Gastroesophageal sphincter (tissue), 3 donors: Measurements from ENCODE around the gene SLC4A11.

ENCODE experiments used
- EP300 ChIP-seq: sonication (generic); formaldehyde crosslinking; IDR thresholded peaks from one replicate; pipeline ENCODE4 v1.6.1; 2017; ENCODE audit warnings: antibody characterized with exemption, mild to moderate bottlenecking
- POLR2A ChIP-seq, 2 donors: fragments of 450-650 bp; IDR thresholded peaks; one replicate each; pipeline ENCODE4 v1.6.1; 2017; ENCODE audit warnings: antibody characterized with exemption in 2 of 2, mild to moderate bottlenecking in 2 of 2, moderate library complexity in 1 of 2
- POLR2AphosphoS5 ChIP-seq: sonication (generic); formaldehyde crosslinking; IDR thresholded peaks from one replicate; pipeline ENCODE4 v1.6.1; 2017; ENCODE audit warnings: antibody characterized with exemption
- TF ChIP-seq, protein P1 (sequence below), 4 experiments: fragments of 200-600 bp in 2 of 4; fragments of 450-650 bp in 2 of 4; sonication (generic) in 1 of 4; IDR thresholded peaks; one replicate each; pipeline ENCODE4 v1.5.1; 2017 to 2019; ENCODE audit warnings: antibody characterized with exemption in 4 of 4, mild to moderate bottlenecking in 2 of 4, moderate library complexity in 2 of 4

DNA sequence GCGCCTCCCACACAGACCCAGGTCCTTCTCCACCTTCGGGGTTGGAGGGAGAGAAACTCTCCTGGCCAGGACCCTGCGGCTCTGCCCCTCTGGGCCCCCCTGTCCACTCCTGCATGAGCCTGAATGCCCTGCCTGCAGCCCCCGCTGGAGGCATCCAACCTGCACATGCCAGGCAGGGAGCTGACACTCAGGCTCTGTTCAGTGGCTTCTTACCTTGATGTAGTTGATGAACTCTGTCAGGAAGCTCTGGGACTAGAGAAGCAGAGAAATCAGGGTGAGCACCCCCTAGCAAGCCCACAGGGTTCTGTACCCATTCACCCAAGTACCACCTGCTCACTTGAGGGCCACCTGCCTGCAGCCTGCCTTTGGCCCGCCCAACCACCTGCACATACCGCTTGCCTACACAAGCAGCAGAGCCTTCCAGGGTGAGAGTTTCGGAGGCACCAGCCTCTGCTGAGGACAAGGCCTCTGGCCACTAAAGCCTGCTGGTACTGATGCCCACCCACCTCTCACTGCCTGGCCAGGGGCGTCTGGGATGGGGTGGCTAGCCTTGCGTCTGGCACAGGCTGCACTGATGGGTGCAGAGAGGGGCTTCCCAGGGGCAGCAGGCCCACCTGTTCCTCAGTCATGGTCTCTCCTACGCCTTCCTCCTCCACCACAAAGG is 44.2 kb downstream of the SLC4A11 start:
- TF ChIP-seq POLR2A (IDR thresholded peaks at IDR 0.05): no peak
- TF ChIP-seq, protein P1, sequence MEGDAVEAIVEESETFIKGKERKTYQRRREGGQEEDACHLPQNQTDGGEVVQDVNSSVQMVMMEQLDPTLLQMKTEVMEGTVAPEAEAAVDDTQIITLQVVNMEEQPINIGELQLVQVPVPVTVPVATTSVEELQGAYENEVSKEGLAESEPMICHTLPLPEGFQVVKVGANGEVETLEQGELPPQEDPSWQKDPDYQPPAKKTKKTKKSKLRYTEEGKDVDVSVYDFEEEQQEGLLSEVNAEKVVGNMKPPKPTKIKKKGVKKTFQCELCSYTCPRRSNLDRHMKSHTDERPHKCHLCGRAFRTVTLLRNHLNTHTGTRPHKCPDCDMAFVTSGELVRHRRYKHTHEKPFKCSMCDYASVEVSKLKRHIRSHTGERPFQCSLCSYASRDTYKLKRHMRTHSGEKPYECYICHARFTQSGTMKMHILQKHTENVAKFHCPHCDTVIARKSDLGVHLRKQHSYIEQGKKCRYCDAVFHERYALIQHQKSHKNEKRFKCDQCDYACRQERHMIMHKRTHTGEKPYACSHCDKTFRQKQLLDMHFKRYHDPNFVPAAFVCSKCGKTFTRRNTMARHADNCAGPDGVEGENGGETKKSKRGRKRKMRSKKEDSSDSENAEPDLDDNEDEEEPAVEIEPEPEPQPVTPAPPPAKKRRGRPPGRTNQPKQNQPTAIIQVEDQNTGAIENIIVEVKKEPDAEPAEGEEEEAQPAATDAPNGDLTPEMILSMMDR (IDR thresholded peaks at IDR 0.05): no peak
- no peak for TF ChIP-seq POLR2AphosphoS5
- TF ChIP-seq EP300: no peak
